ENCODE measurements around the gene ST8SIA1.

Gene ST8SIA1

DNA sequence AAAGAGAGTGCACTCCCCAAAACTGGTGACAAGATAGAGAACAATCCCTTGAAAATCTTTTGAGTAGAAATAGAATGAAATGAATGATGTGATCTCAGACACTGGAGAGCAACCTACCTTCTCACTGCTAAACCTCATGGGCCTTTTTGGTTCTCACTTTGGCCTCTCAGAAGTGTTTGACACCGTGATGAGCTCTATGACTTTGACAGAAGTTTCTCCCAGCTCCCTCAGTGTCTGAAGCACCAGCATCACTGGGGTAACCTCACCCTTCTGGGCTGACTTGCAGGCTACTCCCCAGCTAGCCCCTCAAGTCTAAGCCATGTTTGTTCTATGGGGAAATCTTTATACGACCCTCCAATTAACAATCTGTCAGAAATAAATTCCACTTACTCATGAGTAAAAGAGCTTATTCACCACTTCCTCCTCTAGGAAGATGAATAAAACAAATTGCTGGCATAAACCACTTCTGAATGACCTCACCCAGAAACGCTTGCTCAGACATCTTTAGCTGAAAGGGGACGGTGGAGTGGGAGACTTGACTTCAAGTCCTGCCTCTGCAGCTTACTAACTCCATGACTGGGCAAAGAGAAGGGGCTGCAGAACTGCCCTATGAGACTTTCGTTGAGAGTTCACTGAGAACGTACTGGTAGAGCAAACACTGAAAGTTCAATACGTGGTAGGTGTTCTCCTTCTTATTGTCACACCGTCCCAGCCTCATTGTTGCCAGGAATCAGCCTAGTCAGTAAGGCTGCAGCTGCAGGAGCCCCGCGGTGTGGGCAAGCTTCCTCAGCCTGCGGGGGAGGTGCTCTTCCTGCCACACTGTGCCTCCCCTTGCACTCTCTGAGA is 46.5 kb downstream of the ST8SIA1 start:
- DNase-seq (ENCODE audit: low read depth in 1 of 2, low spot score in 1 of 2): no peak
- no peak for TF ChIP-seq JUND (IDR thresholded peaks at IDR 0.05; ENCODE audit: low read depth)
- in situ Hi-C loops (cut with HindIII; ENCODE audit: low pct_unique_long_range_greater_than_20kb, low sequenced_read_pairs): no loop called here

DNA sequence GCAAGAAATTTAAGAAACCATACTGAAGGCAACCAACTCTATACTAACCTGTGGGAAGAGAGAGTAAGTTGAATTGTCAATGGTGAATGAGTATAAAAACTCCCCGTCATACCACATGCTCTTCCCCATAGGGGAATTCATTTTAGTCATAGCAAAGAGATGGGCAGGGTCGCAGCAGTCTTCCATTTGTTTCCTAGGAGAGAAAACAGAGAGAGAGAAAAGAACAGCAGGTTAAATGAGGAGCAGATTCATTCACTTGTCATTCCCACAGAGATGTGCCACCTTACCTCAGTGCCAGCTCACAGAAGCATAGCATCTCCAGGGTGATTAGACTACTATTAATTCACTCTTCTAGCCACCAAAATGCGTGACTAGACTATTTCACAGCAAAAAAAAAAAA is 47.4 kb downstream of the ST8SIA1 start:
- no peak for DNase-seq (ENCODE audit: low read depth in 1 of 2, low spot score in 1 of 2)
- TF ChIP-seq JUND (IDR thresholded peaks at IDR 0.05; ENCODE audit: low read depth): no peak
- in situ Hi-C loops (cut with HindIII; ENCODE audit: low pct_unique_long_range_greater_than_20kb, low sequenced_read_pairs): no loop called here

DNA sequence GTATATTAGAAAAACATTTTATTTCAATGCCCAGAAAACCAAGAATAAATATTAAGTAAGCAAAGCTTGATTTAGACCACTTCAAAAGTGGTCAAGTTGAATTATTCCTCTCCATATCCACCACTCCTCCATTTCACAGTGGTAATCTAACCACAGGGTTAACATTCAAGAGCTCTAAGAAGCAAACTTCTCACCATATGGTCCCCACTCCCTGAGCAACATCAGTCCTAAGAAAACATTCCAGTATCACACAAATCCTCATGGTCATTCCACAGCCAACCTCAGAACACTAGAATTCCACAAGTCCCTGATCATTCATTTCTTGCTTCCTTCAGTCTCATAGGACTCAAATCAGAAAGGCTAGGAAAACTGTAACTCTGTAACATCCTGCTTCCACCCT is 47.9 kb downstream of the ST8SIA1 start:
- no peak for DNase-seq (ENCODE audit: low read depth in 1 of 2, low spot score in 1 of 2)
- no peak for TF ChIP-seq JUND (IDR thresholded peaks at IDR 0.05; ENCODE audit: low read depth)
- in situ Hi-C loops (cut with HindIII; ENCODE audit: low pct_unique_long_range_greater_than_20kb, low sequenced_read_pairs): no loop called here

DNA sequence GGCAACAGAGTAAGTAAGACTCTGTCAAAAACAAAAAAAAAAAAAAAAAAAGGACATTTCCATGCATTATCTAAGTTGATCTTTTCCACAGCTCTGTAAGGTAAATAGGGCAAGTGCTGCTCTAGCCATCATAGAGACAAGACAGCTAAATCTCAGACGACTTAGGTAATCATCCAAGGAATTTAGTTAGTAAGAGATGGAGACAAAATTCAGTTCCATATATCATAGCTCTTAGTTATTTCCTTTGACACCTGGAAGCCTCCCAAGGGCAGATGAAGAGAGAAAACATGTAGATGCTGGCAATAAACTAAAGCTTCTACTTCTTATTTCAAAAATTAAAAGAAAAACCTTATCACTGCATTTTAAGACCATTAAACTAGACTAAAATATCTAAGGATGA is 48.7 kb downstream of the ST8SIA1 start:
- DNase-seq (ENCODE audit: low read depth in 1 of 2, low spot score in 1 of 2): no peak
- in situ Hi-C loops (cut with HindIII; ENCODE audit: low pct_unique_long_range_greater_than_20kb, low sequenced_read_pairs): no loop called here
- TF ChIP-seq JUND (IDR thresholded peaks at IDR 0.05; ENCODE audit: low read depth): no peak

DNA sequence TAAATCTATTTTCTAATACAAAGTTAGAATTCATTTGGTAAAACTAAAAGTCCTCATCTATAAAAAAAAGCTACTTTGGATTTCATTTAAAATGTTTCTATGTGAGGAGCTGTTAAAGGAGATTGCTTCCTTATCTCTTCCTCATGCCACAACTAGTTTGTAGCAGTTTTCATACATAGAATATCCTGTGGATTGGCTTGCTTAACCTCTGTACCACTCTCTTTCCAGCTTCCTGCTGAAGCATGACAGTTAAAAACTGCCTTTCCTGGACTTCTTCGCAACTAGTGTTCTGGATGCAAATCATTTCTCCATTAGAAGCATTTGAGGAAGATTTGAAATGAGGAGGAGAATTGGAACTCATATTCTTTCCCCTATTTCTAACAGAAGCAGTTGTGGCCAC is 49.6 kb downstream of the ST8SIA1 start:
- no peak for DNase-seq (ENCODE audit: low read depth in 1 of 2, low spot score in 1 of 2)
- TF ChIP-seq JUND (IDR thresholded peaks at IDR 0.05; ENCODE audit: low read depth): no peak
- in situ Hi-C loops (cut with HindIII; ENCODE audit: low pct_unique_long_range_greater_than_20kb, low sequenced_read_pairs): no loop called here

DNA sequence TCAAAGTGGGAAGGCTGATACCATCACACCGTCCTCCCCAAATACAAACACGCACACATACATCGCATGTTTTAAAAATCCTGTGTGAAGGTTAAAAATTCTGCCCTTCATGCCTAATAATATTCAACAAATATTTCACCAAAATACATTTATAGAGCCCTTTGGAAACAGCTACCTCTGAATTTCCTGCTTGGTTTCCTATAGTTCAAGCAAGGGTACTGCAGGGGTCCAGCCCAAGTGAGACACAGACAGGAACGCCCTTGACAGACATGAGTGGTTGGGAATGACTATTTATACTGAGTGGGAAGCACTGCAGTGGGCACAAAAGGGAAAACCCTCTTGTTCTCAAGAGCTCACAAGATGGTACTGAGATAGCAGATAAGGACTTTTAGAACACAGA is 51.0 kb downstream of the ST8SIA1 start:
- in situ Hi-C loops (cut with HindIII; ENCODE audit: low pct_unique_long_range_greater_than_20kb, low sequenced_read_pairs): no loop called here
- TF ChIP-seq JUND (IDR thresholded peaks at IDR 0.05; ENCODE audit: low read depth): no peak
- no peak for DNase-seq (ENCODE audit: low read depth in 1 of 2, low spot score in 1 of 2)

DNA sequence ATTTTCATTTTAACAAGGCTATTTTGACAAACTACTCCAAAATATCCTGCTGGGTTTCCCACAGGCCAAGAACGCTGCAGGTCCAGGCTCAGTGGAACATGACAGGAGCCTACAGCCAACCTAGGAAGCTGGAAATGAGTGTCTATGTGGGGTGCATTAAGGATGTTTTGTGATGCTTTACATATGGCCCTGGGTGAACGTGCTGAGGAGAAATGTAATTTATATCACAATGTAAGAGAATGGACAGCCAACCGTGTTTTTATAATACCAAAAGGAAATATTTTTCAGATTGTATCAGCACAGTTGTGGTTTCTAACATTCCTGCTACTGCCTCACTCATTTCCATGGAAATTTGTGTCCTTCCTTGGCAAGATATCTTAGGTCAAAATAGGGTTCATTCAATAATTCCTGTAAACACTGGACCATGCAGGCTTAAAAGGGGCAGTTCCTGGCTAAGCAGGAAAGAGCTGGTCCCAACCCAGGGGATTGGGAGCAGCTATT is 51.5 kb downstream of the ST8SIA1 start:
- DNase-seq (ENCODE audit: low read depth in 1 of 2, low spot score in 1 of 2): no peak
- in situ Hi-C loops (cut with HindIII; ENCODE audit: low pct_unique_long_range_greater_than_20kb, low sequenced_read_pairs): no loop called here
- no peak for TF ChIP-seq JUND (IDR thresholded peaks at IDR 0.05; ENCODE audit: low read depth)

DNA sequence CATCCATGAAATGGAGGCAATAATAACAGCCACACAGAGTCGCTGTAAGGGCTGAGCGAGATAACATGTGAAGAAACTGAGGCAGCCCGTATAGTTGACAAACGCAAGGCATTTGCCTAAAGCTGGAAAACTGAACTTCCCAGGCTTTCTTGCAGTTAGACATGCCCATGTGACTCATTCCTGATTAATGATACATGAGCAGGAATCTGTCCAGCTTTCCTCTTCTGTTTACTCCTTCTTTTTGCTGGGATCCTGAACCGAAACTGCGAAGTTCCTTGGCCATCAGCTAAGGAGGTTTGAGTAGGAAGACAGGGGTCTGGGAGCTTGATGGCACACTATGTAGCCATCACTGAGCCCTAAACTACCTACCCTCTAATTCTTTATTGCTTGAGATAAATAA is 52.2 kb downstream of the ST8SIA1 start:
- DNase-seq (ENCODE audit: low read depth in 1 of 2, low spot score in 1 of 2): no peak
- in situ Hi-C loops (cut with HindIII; ENCODE audit: low pct_unique_long_range_greater_than_20kb, low sequenced_read_pairs): no loop called here
- TF ChIP-seq JUND (IDR thresholded peaks at IDR 0.05; ENCODE audit: low read depth): no peak

DNA sequence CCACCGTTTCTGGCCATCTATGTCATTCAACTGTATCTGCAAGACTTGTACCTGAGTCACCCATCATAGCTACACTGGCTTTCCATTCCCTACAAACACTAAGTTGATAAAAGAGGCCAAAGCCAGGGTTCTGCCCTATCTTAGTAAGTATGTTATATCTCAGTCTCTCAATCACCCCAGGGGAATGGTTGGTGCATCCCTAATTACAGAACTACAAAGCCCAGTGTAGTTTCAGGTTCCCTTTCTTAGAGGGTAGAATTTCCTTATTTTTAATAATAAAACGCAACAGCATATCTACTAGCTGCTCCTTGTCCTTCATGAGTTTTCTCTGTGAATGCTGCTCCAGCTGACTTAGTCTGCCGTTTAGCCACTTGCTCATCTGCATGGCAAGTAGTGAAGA is 57.6 kb downstream of the ST8SIA1 start:
- DNase-seq (ENCODE audit: low read depth in 1 of 2, low spot score in 1 of 2): no peak
- TF ChIP-seq JUND (IDR thresholded peaks at IDR 0.05; ENCODE audit: low read depth): no peak
- in situ Hi-C loops (cut with HindIII; ENCODE audit: low pct_unique_long_range_greater_than_20kb, low sequenced_read_pairs): no loop called here

DNA sequence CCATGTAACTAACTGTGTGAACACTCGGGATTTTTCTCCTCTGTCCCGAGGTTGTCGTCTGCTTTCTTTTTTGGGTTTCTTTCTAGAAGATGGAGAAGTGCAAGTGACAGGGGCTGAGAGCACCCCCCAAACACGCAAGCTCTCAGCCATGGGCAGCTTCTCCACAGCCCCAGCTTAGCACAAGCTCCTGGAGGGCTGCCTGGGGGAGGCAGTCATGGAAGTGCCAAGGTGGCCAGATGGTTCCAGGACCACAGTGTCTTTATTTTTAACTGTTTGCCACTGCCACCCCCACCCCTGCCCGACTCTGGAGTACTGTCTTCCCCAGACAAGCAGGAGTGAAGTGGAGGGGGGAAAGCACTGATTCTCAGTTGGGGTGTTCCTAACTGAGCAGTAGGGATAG is 58.2 kb downstream of the ST8SIA1 start:
- in situ Hi-C loops (cut with HindIII; ENCODE audit: low pct_unique_long_range_greater_than_20kb, low sequenced_read_pairs): no loop called here
- TF ChIP-seq JUND (IDR thresholded peaks at IDR 0.05; ENCODE audit: low read depth): no peak
- no peak for DNase-seq (ENCODE audit: low read depth in 1 of 2, low spot score in 1 of 2)

DNA sequence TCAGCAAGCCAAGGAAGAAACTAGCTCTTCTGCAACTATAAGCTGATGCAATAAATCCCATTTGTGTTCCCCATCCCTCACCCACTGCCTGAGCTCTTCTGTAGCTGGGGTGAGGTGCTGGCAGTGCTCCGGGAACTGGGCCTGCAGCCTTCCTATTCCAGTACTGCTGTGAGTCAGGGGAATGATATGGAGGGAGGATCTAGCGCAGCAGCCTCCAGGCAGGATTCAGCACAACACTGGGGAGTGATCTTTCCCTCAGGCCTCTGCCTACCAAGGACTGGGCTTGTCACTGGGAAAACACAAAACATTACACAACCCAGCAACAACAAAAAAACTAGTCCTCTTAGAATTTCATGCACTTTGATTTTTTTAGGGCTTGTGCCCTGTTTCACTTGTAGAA is 58.7 kb downstream of the ST8SIA1 start:
- no peak for TF ChIP-seq JUND (IDR thresholded peaks at IDR 0.05; ENCODE audit: low read depth)
- DNase-seq (ENCODE audit: low read depth in 1 of 2, low spot score in 1 of 2): peak in 1 of 2 experiments; percentile 73
- in situ Hi-C loops (cut with HindIII; ENCODE audit: low pct_unique_long_range_greater_than_20kb, low sequenced_read_pairs): no loop called here

DNA sequence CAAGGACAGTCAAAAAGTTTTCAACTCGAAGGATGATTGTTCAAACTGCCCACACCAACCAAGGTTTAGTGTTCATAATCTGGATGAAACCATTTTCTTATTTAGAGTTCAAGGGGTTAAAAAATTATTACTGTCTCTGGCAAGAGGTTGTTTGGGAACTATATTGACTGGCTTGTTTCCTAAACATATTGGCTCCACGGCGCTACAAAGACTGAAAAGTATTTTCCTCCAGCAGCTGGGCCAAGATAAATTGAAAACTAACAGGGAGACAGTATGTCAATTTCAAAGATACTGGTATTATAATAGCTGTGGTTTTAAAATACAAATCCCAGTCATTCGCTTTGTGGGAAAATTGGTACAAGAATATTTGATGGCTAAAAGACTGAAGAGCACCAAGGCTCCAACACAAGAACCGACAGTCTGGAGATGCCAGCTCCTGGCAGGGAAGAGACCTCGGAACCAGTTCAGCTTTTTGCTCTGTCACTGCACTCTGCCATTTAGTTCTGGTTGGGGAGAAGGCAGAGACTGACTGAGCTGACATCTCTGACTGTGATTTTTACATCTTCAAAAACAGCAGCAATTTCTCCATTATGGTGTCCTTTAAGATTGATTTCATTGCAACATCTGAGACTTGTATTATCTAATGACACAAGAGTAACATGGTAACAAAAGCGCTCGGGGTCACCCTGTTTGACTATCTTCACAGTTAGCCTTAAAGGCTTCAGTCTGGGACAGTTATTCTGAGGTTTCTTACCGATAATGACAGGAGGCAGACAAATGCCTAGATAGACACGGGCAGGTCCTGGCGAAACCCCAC is 62.0 kb downstream of the ST8SIA1 start:
- in situ Hi-C loops (cut with HindIII; ENCODE audit: low pct_unique_long_range_greater_than_20kb, low sequenced_read_pairs): no loop called here
- no peak for DNase-seq (ENCODE audit: low read depth in 1 of 2, low spot score in 1 of 2)
- TF ChIP-seq JUND (IDR thresholded peaks at IDR 0.05; ENCODE audit: low read depth): no peak

DNA sequence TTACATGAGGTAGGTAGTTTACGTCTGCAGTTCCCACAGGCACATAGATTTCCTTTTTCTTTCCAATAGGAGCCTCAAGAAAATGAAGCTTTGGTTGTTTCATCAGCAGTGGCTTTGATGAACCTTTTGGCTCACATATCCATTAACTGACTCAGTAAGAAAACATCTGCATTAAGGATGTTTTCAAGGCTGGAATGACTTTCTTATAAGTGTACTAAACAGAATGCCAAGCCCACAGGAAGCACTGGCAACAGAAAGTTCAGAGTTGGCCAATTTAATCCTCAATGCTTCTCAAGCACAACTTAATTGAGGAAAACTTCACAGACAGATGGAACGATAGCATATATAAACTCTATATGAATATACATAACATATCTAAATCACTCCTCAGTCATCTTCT is 63.5 kb downstream of the ST8SIA1 start:
- DNase-seq (ENCODE audit: low read depth in 1 of 2, low spot score in 1 of 2): no peak
- in situ Hi-C loops (cut with HindIII; ENCODE audit: low pct_unique_long_range_greater_than_20kb, low sequenced_read_pairs): no loop called here
- no peak for TF ChIP-seq JUND (IDR thresholded peaks at IDR 0.05; ENCODE audit: low read depth)

Measured in T47D (cell line).